ENCODE data around the gene ME1.
"Not testable (repeated sequence)": the region's sequence is repeated elsewhere in the genome, so short reads cannot be mapped to it uniquely, and the experiment has no call there.

Gene ME1

GRCh38 chr6:83352424-83353061, 78.3 kb downstream of the ME1 start:
- DNase-seq = no peak

- no peak for DNase-seq
These were observed 87.7 kb downstream of the ME1 start for GRCh38 chr6:83343121-83343520.

- DNase-seq = no peak
These were observed 89.1 kb downstream of the ME1 start for GRCh38 chr6:83341765-83342164.

- not testable (repeated sequence) for DNase-seq
These were observed 96.9 kb downstream of the ME1 start for GRCh38 chr6:83333916-83334315.

- no peak for DNase-seq
These were observed 97.4 kb downstream of the ME1 start for GRCh38 chr6:83333500-83333899.

- DNase-seq = no peak
These were observed 116.2 kb downstream of the ME1 start for GRCh38 chr6:83314693-83315092.

- no peak for DNase-seq
These were observed 117.0 kb downstream of the ME1 start for GRCh38 chr6:83313882-83314281.

- no peak for DNase-seq
These were observed 119.6 kb downstream of the ME1 start for GRCh38 chr6:83311231-83311630.

GRCh38 chr6:83310046-83310445, 120.8 kb downstream of the ME1 start:
- DNase-seq = no peak

- DNase-seq = no peak
These were observed 121.5 kb downstream of the ME1 start for GRCh38 chr6:83309344-83309743.

- no peak for DNase-seq
These were observed 122.0 kb downstream of the ME1 start for GRCh38 chr6:83308833-83309232.

GRCh38 chr6:83307849-83308248, 123.0 kb downstream of the ME1 start:
- DNase-seq = no peak

GRCh38 chr6:83303426-83303825, 127.4 kb downstream of the ME1 start:
- DNase-seq = no peak

GRCh38 chr6:83294676-83295075, 136.2 kb downstream of the ME1 start:
- DNase-seq = no peak

- DNase-seq = no peak
These were observed 137.7 kb downstream of the ME1 start for GRCh38 chr6:83292900-83293843.

- DNase-seq = not testable (repeated sequence)
These were observed 143.6 kb downstream of the ME1 start for GRCh38 chr6:83287298-83287697.

GRCh38 chr6:83285917-83286316, 144.9 kb downstream of the ME1 start:
- no peak for DNase-seq

GRCh38 chr6:83273596-83273995, 157.3 kb downstream of the ME1 start:
- DNase-seq = no peak

GRCh38 chr6:83270971-83271719, 159.7 kb downstream of the ME1 start:
- DNase-seq = no peak

GRCh38 chr6:83265384-83265783, 165.5 kb downstream of the ME1 start:
- no peak for DNase-seq

- no peak for DNase-seq
These were observed 170.3 kb downstream of the ME1 start for GRCh38 chr6:83260577-83260976.

- no peak for DNase-seq
These were observed 172.3 kb downstream of the ME1 start for GRCh38 chr6:83258517-83258916.

GRCh38 chr6:83257791-83258190, 173.1 kb downstream of the ME1 start:
- DNase-seq = no peak

- not testable (repeated sequence) for DNase-seq
These were observed 174.1 kb downstream of the ME1 start for GRCh38 chr6:83256719-83257118.

Measured in NCI-H1930 (cell line).